HG02610 (cell line): ENCODE data around the gene CAPN7.

Source experiments
- ATAC-seq: cut with Tn5 transposase; IDR thresholded peaks from one replicate; pipeline ENCODE4 v1.9.1; 2021; ENCODE audit warnings: mild to moderate bottlenecking, moderate library complexity; ENCODE audit not compliant: unreplicated experiment

The CAPN7 gene

GRCh38 chr3:15198686-15199085, 7.4 kb upstream of the CAPN7 start:
- ATAC-seq, result no peak

GRCh38 chr3:15199493-15200105, 6.4 kb upstream of the CAPN7 start:
- no peak for ATAC-seq

- no peak for ATAC-seq
These were observed 2.0 kb upstream of the CAPN7 start for GRCh38 chr3:15204005-15204404.

- ATAC-seq, result no peak
These were observed 538 bp upstream of the CAPN7 start for GRCh38 chr3:15205482-15205933.

- ATAC-seq, result no peak
These were observed 873 bp downstream of the CAPN7 start for GRCh38 chr3:15206662-15207576.

GRCh38 chr3:15207836-15208504, 1.9 kb downstream of the CAPN7 start:
- ATAC-seq, result no peak

- ATAC-seq, result no peak
These were observed 5.9 kb downstream of the CAPN7 start for GRCh38 chr3:15211937-15212336.

- ATAC-seq, result no peak
These were observed 8.7 kb downstream of the CAPN7 start for GRCh38 chr3:15214758-15215157.

- ATAC-seq, result no peak
These were observed 9.9 kb downstream of the CAPN7 start for GRCh38 chr3:15215996-15216395.

- no peak for ATAC-seq
These were observed 10.5 kb downstream of the CAPN7 start for GRCh38 chr3:15216501-15216900.

GRCh38 chr3:15217011-15217671, 11.1 kb downstream of the CAPN7 start:
- no peak for ATAC-seq

GRCh38 chr3:15217841-15218267, 11.8 kb downstream of the CAPN7 start:
- ATAC-seq, result no peak

- ATAC-seq, result no peak
These were observed 12.6 kb downstream of the CAPN7 start for GRCh38 chr3:15218689-15219088.

- ATAC-seq, result no peak
These were observed 14.0 kb downstream of the CAPN7 start for GRCh38 chr3:15220056-15220455.

GRCh38 chr3:15220661-15221060, 14.6 kb downstream of the CAPN7 start:
- no peak for ATAC-seq

GRCh38 chr3:15221574-15222217, 15.7 kb downstream of the CAPN7 start:
- ATAC-seq, result no peak

GRCh38 chr3:15223685-15224572, 17.9 kb downstream of the CAPN7 start:
- no peak for ATAC-seq

- ATAC-seq, result no peak
These were observed 22.1 kb downstream of the CAPN7 start for GRCh38 chr3:15228147-15228546.

GRCh38 chr3:15229262-15229661, 23.2 kb downstream of the CAPN7 start:
- no peak for ATAC-seq

- ATAC-seq, result no peak
These were observed 35.3 kb downstream of the CAPN7 start for GRCh38 chr3:15241341-15241740.
